AG09309 (cell line): Measurements from ENCODE around the gene CELF2.

Source experiments
- DNase-seq: peaks from one replicate; pipeline ENCODE4 v3.0.0-alpha.2; 2010; ENCODE audit warnings: low read depth
- H3K4me3 ChIP-seq: 2 replicates; pipeline ENCODE4 v1.5.1; 2011; ENCODE audit warnings: mild to moderate bottlenecking, low read depth, low read length, moderate library complexity; ENCODE audit not compliant: control insufficient read depth
- TF ChIP-seq, protein P1 (sequence below): IDR thresholded peaks from 2 replicates; pipeline ENCODE4 v1.5.1; 2011; ENCODE audit warnings: mild to moderate bottlenecking, low read depth, low read length, inconsistent platforms; ENCODE audit not compliant: insufficient read depth, control insufficient read depth; ENCODE audit errors: missing control alignments

CELF2 gene

DNA sequence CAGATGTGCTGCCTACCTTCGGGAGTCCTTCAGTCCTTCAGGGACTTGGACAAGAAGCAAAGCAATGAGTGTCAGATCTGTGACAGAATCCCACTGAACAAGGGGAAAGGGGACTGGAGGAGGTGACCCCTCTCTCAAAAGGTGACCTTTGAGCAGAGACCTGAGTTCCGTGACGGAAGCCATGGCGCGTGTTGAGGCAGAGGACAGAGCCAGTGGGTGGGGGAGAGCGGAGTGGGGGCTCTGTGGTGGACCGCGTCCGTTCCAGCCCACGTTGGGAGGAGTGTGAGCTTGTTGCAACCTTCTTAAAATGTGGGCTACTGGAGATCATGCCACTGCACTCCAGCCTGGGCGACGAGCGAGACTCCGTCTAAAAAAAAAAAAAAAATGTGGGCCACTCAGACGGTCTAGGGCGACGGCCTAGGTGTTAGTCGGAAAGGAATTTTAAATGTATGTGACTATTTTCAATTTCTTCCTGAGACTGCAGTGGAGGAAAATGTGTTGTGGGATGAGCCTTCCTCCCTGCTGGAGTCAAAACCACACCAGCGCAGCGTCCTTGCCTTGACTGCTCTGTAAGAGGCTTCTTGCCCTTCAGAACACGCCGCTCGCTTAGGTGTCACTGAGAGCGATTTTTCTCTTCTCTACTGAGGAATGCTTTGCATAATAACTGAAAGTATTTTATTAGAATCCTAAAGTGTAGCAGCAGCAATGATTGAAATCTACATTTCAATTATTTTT, 272.7 kb downstream of the CELF2 start:
- TF ChIP-seq, protein P1, sequence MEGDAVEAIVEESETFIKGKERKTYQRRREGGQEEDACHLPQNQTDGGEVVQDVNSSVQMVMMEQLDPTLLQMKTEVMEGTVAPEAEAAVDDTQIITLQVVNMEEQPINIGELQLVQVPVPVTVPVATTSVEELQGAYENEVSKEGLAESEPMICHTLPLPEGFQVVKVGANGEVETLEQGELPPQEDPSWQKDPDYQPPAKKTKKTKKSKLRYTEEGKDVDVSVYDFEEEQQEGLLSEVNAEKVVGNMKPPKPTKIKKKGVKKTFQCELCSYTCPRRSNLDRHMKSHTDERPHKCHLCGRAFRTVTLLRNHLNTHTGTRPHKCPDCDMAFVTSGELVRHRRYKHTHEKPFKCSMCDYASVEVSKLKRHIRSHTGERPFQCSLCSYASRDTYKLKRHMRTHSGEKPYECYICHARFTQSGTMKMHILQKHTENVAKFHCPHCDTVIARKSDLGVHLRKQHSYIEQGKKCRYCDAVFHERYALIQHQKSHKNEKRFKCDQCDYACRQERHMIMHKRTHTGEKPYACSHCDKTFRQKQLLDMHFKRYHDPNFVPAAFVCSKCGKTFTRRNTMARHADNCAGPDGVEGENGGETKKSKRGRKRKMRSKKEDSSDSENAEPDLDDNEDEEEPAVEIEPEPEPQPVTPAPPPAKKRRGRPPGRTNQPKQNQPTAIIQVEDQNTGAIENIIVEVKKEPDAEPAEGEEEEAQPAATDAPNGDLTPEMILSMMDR, result no peak
- no peak overlapping the region for H3K4me3 ChIP-seq
- no peak for DNase-seq

DNA sequence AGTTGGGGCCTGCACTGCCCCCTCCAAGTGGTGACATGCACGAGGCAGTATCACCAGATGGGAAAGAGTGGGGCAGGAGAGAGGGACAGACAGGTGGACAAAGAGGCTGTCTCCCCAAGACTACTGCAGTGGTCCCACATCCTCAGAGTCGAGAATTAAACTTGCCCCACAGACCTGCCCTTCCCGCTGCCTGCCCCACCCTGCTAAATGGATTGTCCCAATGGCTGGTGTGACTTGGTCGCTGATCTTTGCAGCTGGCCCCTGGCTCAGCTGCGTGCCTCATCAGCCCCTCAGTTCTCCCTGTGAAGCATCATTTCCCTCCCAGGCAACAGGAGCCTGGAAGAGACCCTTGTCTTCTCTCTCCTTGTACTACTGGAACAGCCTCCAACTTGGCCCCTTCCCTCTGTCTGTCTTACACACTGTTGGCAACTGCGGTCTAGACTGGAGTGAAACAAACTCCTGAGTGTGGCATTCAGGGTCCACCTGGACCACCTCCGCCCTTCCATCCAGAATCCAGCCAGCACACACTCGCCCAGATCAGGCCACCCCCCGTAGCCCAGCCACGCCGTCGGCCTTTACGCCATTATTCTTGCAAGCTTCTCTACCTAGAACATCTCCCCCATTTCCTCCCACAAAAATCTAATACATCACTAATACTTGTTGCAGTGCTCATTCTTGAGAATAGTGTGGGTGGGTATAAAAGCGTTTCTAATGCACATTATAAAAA, 275.1 kb downstream of the CELF2 start:
- TF ChIP-seq, protein P1, result no peak
- no peak for DNase-seq
- no peak overlapping the region for H3K4me3 ChIP-seq

DNA sequence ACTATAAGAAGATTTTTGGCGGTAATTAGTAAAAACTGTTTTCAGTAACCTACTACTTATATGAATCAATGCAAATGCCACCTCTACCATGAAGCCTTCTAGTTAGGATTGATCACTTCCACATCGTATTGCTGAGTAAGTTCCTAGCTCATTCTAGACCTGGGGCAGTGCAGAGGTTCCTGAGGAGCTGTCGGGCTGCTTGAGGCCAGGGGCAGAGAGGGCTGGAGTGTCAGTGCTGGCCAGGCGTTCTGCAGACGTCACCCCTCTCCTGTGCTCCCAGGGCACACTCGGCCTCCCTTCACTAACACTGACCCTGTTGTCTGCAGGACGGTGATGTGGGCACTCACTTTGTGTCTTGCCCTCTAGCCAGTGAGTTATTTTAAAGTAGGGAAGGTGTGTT, 275.7 kb downstream of the CELF2 start:
- DNase-seq, result no peak
- H3K4me3 ChIP-seq, result no peak overlapping the region
- TF ChIP-seq, protein P1, result no peak

DNA sequence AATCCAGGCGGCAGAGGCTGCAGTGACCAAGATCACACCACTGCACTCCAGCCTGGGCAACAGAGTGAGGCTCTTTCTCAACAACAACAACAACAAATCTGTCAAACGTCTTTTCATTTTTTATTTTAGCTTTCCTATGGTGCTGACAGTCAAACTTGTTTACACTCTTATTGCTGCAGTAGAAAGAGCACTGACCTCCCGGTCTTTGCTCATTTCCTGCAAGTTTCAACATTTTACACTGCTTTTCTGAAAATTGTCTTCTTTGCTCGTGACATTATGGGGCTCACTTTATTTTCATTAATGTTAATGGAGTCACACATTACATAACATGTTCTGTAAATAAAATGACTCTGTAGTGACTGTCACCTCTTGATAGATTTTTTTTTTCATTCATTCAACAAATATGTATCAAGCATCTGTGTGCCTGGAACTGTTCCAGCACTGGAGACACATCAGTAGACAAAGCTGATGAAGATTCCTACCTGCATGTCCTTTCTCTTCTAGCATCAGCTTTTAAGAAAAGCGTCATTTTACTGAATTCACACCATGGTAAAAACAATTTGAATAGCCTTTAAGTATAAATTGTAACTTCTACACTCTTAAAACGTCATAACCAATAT, 277.3 kb downstream of the CELF2 start:
- no peak for DNase-seq
- TF ChIP-seq, protein P1, result no peak
- H3K4me3 ChIP-seq, result no peak overlapping the region

DNA sequence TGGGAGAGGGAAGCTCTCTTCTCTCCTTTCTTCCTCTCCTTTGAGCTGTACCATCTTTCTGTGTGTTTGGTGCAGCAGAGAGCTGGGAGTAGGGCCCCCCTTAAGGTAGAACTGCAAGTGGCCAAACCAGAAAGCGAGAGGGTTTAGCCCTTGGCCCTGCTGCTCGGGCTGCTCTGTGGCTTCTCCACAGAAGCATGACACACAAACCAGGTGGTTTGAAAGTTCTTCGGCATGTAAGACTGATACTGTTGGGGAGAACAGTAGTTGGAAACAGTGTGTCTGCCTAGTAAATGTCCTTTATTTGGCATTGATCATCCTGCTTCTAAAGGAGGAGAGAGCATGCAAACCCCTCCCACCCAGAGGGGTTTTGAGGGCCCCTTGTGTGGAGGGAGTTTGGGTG, 277.8 kb downstream of the CELF2 start:
- DNase-seq, result no peak
- TF ChIP-seq, protein P1, result no peak

DNA sequence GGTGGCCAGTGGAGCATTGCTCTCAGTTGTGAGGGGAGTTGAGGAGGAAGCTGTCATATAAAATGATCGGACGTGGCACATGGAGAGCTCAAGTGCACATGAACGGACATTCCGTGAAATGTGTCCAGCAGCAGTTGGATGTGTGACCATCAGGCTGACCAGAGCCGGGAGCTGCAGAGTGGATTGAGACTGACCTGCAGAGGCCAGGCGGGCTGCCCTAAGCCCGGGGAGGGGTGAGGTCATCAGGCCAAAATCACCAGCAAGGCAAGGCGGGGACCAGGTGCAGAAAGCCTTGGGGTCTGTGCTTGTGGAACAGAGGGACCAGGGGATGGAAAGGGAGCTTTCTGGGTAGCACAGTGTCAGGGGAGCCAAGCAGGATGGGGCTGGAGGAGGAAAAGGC, 279.5 kb downstream of the CELF2 start:
- TF ChIP-seq, protein P1, result no peak
- no peak overlapping the region for H3K4me3 ChIP-seq
- DNase-seq, result no peak

More for the DNA sequence above, 277.8 kb downstream of the CELF2 start:
- no peak overlapping the region for H3K4me3 ChIP-seq
